ENCODE measurements around the gene C1orf87.

- TF ChIP-seq MYNN (tag by site-specific recombination; IDR thresholded peaks at IDR 0.05; ENCODE audit: borderline replicate concordance), result no peak
- TF ChIP-seq ZNF416 (tag by site-specific recombination; IDR thresholded peaks at IDR 0.05), result no peak
- no peak for TF ChIP-seq ZSCAN5A (tag by site-specific recombination; IDR thresholded peaks at IDR 0.05)
- TF ChIP-seq ZBTB26 (tag by site-specific recombination; optimal IDR thresholded peaks at IDR 0.05), result no peak
- TF ChIP-seq PATZ1 (tag by site-specific recombination; IDR thresholded peaks at IDR 0.05), result no peak
- TF ChIP-seq ZNF274 (IDR thresholded peaks at IDR 0.05; ENCODE audit: low read length), result no peak
- no peak for TF ChIP-seq ZNF274 (tag by site-specific recombination; IDR thresholded peaks at IDR 0.05; ENCODE audit: borderline replicate concordance)
Measured at GRCh38 chr1:60103186-60103585, 29.6 kb upstream of the C1orf87 start.

All from HEK293 (cell line).